WTC11 (cell line): ENCODE data around the gene GPR17. TPM values are rescaled to one million over a fixed set of nuclear protein-coding genes. Genes with fewer than 3 reads are reported as not detected.

Source experiments
- ATAC-seq: fragments of 200-7000 bp; cut with Tn5 transposase; 2 replicates; pipeline ENCODE4 v1.10.0; 2021; ENCODE audit warnings: mild to moderate bottlenecking, moderate library complexity
- CTCF ChIA-PET: fragments of 300-600 bp; sonication (Branson Sonifier 250); formaldehyde crosslinking; loops from one replicate; lab custom pipeline; 2021; ENCODE audit warnings: antibody characterized with exemption; lab: Charles Lee
- POLR2A ChIA-PET: fragments of 350-600 bp; sonication (Branson Sonifier 250); formaldehyde crosslinking; loops from one replicate; lab custom pipeline; 2021; ENCODE audit warnings: antibody characterized with exemption; lab: Charles Lee
- DNase-seq: peaks from one replicate; pipeline ENCODE4 v3.0.0; 2021; ENCODE audit warnings: low spot score
- H3K27ac Mint-ChIP-seq: 2 replicates; pipeline ENCODE4 v1.8.0; 2021; ENCODE audit warnings: mixed read lengths
- H3K27me3 Mint-ChIP-seq: 2 replicates; pipeline ENCODE4 v1.8.0; 2021; ENCODE audit warnings: low read depth, mild to moderate bottlenecking, moderate library complexity, mixed read lengths
- H3K36me3 Mint-ChIP-seq: 2 replicates; pipeline ENCODE4 v1.8.0; 2021; ENCODE audit warnings: mixed read lengths
- H3K4me1 Mint-ChIP-seq: 2 replicates; pipeline ENCODE4 v1.8.0; 2022; ENCODE audit warnings: mixed read lengths
- H3K4me3 Mint-ChIP-seq: 2 replicates; pipeline ENCODE4 v1.8.0; 2021; ENCODE audit warnings: mild to moderate bottlenecking, moderate library complexity, mixed read lengths
- H3K9me3 Mint-ChIP-seq: 2 replicates; pipeline ENCODE4 v1.8.0; 2021; ENCODE audit warnings: mixed read lengths
- ATF2 ChIP-seq: sonication (generic); formaldehyde crosslinking; IDR thresholded peaks from 2 replicates; pipeline ENCODE4 v1.8.1; 2022; ENCODE audit warnings: low read depth, missing genetic modification reagents, borderline replicate concordance
- ATF3 ChIP-seq: sonication (generic); formaldehyde crosslinking; conservative IDR thresholded peaks from 2 replicates; pipeline ENCODE4 v1.8.1; 2022; ENCODE audit warnings: mild to moderate bottlenecking, missing genetic modification reagents
- ATF6 ChIP-seq: sonication (generic); formaldehyde crosslinking; IDR thresholded peaks from 2 replicates; pipeline ENCODE4 v1.8.1; 2023; ENCODE audit warnings: mild to moderate bottlenecking, missing genetic modification reagents
- EMX1 ChIP-seq: fragments of 250-450 bp; sonication (Bioruptor Pico); IDR thresholded peaks from 2 replicates; pipeline ENCODE4 v1.8.0; 2021; ENCODE audit warnings: mild to moderate bottlenecking
- FOXP1 ChIP-seq: sonication (generic); formaldehyde crosslinking; IDR thresholded peaks from 2 replicates; pipeline ENCODE4 v1.8.0; 2022; ENCODE audit warnings: missing genetic modification reagents, mild to moderate bottlenecking, moderate library complexity, borderline replicate concordance
- HMGXB4 ChIP-seq: sonication (generic); formaldehyde crosslinking; IDR thresholded peaks from 2 replicates; pipeline ENCODE4 v1.8.1; 2023; ENCODE audit warnings: mild to moderate bottlenecking, moderate library complexity, missing genetic modification reagents
- IRF1 ChIP-seq: sonication (generic); formaldehyde crosslinking; IDR thresholded peaks from 2 replicates; pipeline ENCODE4 v1.8.0; 2023; ENCODE audit warnings: missing genetic modification reagents
- JUN ChIP-seq: sonication (generic); formaldehyde crosslinking; IDR thresholded peaks from 2 replicates; pipeline ENCODE4 v1.8.0; 2023; ENCODE audit warnings: mild to moderate bottlenecking, missing genetic modification reagents
- MLX ChIP-seq: sonication (generic); formaldehyde crosslinking; IDR thresholded peaks from 2 replicates; pipeline ENCODE4 v1.8.1; 2023; ENCODE audit warnings: mild to moderate bottlenecking, missing genetic modification reagents, moderate library complexity
- NFATC4 ChIP-seq: fragments of 250-450 bp; sonication (Bioruptor Pico); IDR thresholded peaks from 2 replicates; pipeline ENCODE4 v1.9.0; 2021; ENCODE audit warnings: mild to moderate bottlenecking
- NR1H2 ChIP-seq: sonication (generic); formaldehyde crosslinking; IDR thresholded peaks from 2 replicates; pipeline ENCODE4 v1.9.0; 2021; ENCODE audit warnings: mild to moderate bottlenecking, moderate library complexity, missing genetic modification reagents
- RELA ChIP-seq: sonication (generic); formaldehyde crosslinking; IDR thresholded peaks from 2 replicates; pipeline ENCODE4 v1.8.1; 2022; ENCODE audit warnings: missing genetic modification reagents, mild to moderate bottlenecking, borderline replicate concordance
- RORB ChIP-seq: fragments of 250-450 bp; sonication (Bioruptor Pico); IDR thresholded peaks from 2 replicates; pipeline ENCODE4 v1.9.0; 2021; ENCODE audit warnings: mild to moderate bottlenecking
- STAT6 ChIP-seq: sonication (generic); formaldehyde crosslinking; conservative IDR thresholded peaks from 2 replicates; pipeline ENCODE4 v1.8.1; 2023; ENCODE audit warnings: mild to moderate bottlenecking, low read depth, missing genetic modification reagents, moderate library complexity
- TEAD4 ChIP-seq: sonication (generic); formaldehyde crosslinking; IDR thresholded peaks from 2 replicates; pipeline ENCODE4 v1.8.0; 2022; ENCODE audit warnings: mild to moderate bottlenecking, missing genetic modification reagents
- ZMAT4 ChIP-seq: fragments of 250-450 bp; sonication (Bioruptor Pico); IDR thresholded peaks from 2 replicates; pipeline ENCODE4 v1.9.0; 2021; ENCODE audit warnings: mild to moderate bottlenecking
- ZNF219 ChIP-seq: sonication (generic); formaldehyde crosslinking; IDR thresholded peaks from 2 replicates; pipeline ENCODE4 v1.8.0; 2023; ENCODE audit warnings: missing genetic modification reagents, mild to moderate bottlenecking, borderline replicate concordance
- ZNF512 ChIP-seq: sonication (generic); formaldehyde crosslinking; IDR thresholded peaks from 2 replicates; pipeline ENCODE4 v1.8.1; 2022; ENCODE audit warnings: missing genetic modification reagents, borderline replicate concordance
- total RNA-seq: library from RNA; stranded (reverse); gene quantifications from 3 replicates; pipeline ENCODE4 v1.2.3, GENCODE V29; 2021

GPR17 gene
- total RNA-seq, 1 experiment from 2014 or later = not detected

- peaks cover 7% of the 10 kb centered on the region for H3K9me3 Mint-ChIP-seq
- no peak; the same call in 1 of the 2 replicates for ATAC-seq
- TF ChIP-seq ZNF512 (CRISPR knock-in tag) (no peak), RELA (CRISPR knock-in tag) (no peak), EMX1 (CRISPR knock-in tag) (no peak), FOXP1 (CRISPR knock-in tag) (no peak), ATF2 (CRISPR knock-in tag) (no peak), ZMAT4 (CRISPR knock-in tag) (no peak), HMGXB4 (CRISPR knock-in tag) (no peak), ZNF219 (CRISPR knock-in tag) (no peak)
- TF ChIP-seq, all 79 proteins: peak for 0
- Mint-ChIP-seq H3K27ac (no peak overlapping the region), H3K4me1 (no peaks in the 10 kb centered on the region; the same call in 1 of the 2 replicates), H3K36me3 (no peaks in the 10 kb centered on the region), H3K27me3 (no peaks in the 10 kb centered on the region; the same call in 1 of the 2 replicates), H3K4me3 (no peak overlapping the region)
- DNase-seq = no peak
- CTCF ChIA-PET = interaction anchor here (1.4 to 5.1 kb wide), 5 partner anchors 9 to 64 kb away, joined by 4 to 59 read pairs (median 5); partner anchors contain the start of gene LIMS2
- POLR2A ChIA-PET = interaction anchor here (0.6 kb wide), 1 partner anchor 327 kb away, joined by 3 read pairs; no protein-coding TSS in a partner anchor
Measured at GRCh38 chr2:127655209-127656073, 9.5 kb downstream of the GPR17 start.

- H3K9me3 Mint-ChIP-seq = peaks cover 9% of the 10 kb centered on the region
- DNase-seq = no peak
- TF ChIP-seq TEAD4 (no peak), JUN (CRISPR knock-in tag) (no peak), RORB (CRISPR knock-in tag) (no peak), NFATC4 (CRISPR knock-in tag) (no peak), MLX (CRISPR knock-in tag) (no peak), STAT6 (CRISPR knock-in tag) (no peak), NR1H2 (CRISPR knock-in tag) (no peak), IRF1 (CRISPR knock-in tag) (no peak), ATF6 (CRISPR knock-in tag) (no peak), ATF3 (CRISPR knock-in tag) (no peak)
Measured at GRCh38 chr2:127656569-127657231, 10.7 kb downstream of the GPR17 start.

More at GRCh38 chr2:127656569-127657231, 10.7 kb downstream of the GPR17 start:
- H3K4me1 Mint-ChIP-seq = no peaks in the 10 kb centered on the region; the same call in 1 of the 2 replicates
- no peak overlapping the region for H3K27ac Mint-ChIP-seq
- POLR2A ChIA-PET = no interaction called here
- no peak for ATAC-seq
- no peaks in the 10 kb centered on the region; the same call in 1 of the 2 replicates for H3K27me3 Mint-ChIP-seq
- no peak overlapping the region for H3K4me3 Mint-ChIP-seq
- CTCF ChIA-PET = interaction anchor here (1.2 to 1.6 kb wide), 4 partner anchors 8 to 65 kb away, joined by 4 to 9 read pairs (median 4); partner anchors contain the start of gene LIMS2
- H3K36me3 Mint-ChIP-seq = no peaks in the 10 kb centered on the region
